Natural killer cell treated with Interleukin-12 subunit alpha and Interleukin-12 subunit beta and Interleukin-15 and Interleukin-18, amount 100 ng/mL, for 72 hours (primary cell): ENCODE results near the gene VSTM2L. TPM values are rescaled to one million over a fixed set of nuclear protein-coding genes. Genes with fewer than 3 reads are reported as not detected.

ENCODE experiments used
- ATAC-seq, 2 donors: fragments of 150-1000 bp; cut with Tn5 transposase in 1 of 2; sonication (Bioruptor Pico), chemical (Tn5 transposase) in 1 of 2; 2 replicates each; pipeline ENCODE4 v1.10.0; 2021
- DNase-seq: peaks from one replicate; pipeline ENCODE4 v3.0.0; 2022; ENCODE audit warnings: low spot score
- H3K27ac Mint-ChIP-seq, 2 donors: 1 replicate in 1 of 2; 2 replicates in 1 of 2; pipeline ENCODE4 v1.8.0; 2022; ENCODE audit warnings: mixed read lengths in 2 of 2, mild to moderate bottlenecking in 1 of 2, moderate library complexity in 1 of 2
- H3K27me3 Mint-ChIP-seq, 2 donors: 1 replicate in 1 of 2; 2 replicates in 1 of 2; pipeline ENCODE4 v1.8.0; 2022; ENCODE audit warnings: mixed read lengths in 2 of 2
- H3K36me3 Mint-ChIP-seq: one replicate; pipeline ENCODE4 v1.8.0; 2022; ENCODE audit warnings: mixed read lengths
- H3K4me1 Mint-ChIP-seq, 2 donors: 1 replicate in 1 of 2; 2 replicates in 1 of 2; pipeline ENCODE4 v1.8.0; 2022; ENCODE audit warnings: low read depth in 2 of 2, mixed read lengths in 2 of 2, mild to moderate bottlenecking in 1 of 2
- H3K4me3 Mint-ChIP-seq: one replicate; pipeline ENCODE4 v1.8.0; 2022; ENCODE audit warnings: mixed read lengths
- H3K9me3 Mint-ChIP-seq: 2 replicates; pipeline ENCODE4 v1.8.0; 2022; ENCODE audit warnings: mixed read lengths
- total RNA-seq, 2 donors: library from RNA; stranded (reverse); gene quantifications; one replicate each; pipeline ENCODE4 v1.2.3, GENCODE V29; 2022

Gene VSTM2L
- total RNA-seq, 2 donors from 2014 or later = 0.14 to 0.75 TPM

DNA sequence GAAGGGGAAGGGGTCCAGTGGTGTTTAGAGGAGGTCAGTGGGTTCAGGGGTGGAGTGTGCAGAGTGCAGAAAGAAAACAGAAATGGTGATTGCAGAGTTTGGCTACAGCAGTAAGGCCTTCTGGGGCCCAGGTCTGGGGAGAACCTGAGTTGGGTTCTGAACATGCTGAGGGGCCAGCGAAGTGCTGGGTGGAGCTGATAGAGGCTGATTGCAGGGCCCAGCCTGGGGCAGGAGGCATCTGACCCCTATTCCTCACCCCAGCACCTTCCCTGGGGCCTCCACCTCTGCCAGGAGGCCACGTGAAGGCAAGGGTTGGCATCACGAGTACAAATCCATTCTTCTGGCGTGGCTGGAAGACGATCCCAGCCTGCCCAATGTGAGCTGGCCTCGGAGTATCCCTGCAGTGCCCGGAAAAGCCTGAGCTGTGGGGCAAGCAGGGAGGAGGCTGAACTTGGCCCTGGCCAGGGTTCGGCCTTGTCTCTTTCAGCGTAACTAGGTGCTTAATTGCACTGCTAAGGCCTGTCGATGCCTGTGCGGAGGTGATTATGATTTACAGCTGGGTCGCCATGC is 35.3 kb downstream of the VSTM2L start:
- Mint-ChIP-seq H3K27ac (no peak overlapping the region), H3K9me3 (no peaks in the 10 kb centered on the region), H3K36me3 (no peaks in the 10 kb centered on the region), H3K4me1 (no peaks in the 10 kb centered on the region), H3K27me3 (peaks cover 0 to 3% of the 10 kb centered on the region in 2 donors), H3K4me3 (no peak overlapping the region)
- no peak for DNase-seq
- no peak for ATAC-seq

DNA sequence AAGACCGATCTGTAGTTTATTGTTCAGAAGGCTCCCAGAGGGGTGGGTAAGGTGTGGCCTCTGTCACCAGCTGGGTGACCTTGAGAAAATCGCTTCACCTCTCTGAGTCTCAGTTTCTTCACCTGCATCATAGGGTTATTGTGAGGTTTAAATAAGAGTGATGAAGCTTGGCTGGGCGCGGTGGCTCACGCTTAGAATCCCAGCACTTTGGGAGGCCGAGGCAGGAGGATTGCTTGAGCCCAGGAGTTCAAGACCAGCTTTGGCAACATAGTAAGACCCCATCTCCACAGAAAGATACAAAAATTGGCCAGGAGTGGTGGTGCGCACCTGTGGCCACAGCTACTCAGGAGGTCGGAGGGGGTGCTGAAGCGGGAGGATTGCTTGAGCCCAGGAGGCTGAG is 36.0 kb downstream of the VSTM2L start:
- Mint-ChIP-seq H3K27me3 (peaks cover 0 to 3% of the 10 kb centered on the region in 2 donors), H3K9me3 (no peaks in the 10 kb centered on the region), H3K4me3 (no peak overlapping the region), H3K36me3 (no peaks in the 10 kb centered on the region), H3K27ac (no peak overlapping the region), H3K4me1 (no peaks in the 10 kb centered on the region)
- ATAC-seq = no peak
- no peak for DNase-seq

DNA sequence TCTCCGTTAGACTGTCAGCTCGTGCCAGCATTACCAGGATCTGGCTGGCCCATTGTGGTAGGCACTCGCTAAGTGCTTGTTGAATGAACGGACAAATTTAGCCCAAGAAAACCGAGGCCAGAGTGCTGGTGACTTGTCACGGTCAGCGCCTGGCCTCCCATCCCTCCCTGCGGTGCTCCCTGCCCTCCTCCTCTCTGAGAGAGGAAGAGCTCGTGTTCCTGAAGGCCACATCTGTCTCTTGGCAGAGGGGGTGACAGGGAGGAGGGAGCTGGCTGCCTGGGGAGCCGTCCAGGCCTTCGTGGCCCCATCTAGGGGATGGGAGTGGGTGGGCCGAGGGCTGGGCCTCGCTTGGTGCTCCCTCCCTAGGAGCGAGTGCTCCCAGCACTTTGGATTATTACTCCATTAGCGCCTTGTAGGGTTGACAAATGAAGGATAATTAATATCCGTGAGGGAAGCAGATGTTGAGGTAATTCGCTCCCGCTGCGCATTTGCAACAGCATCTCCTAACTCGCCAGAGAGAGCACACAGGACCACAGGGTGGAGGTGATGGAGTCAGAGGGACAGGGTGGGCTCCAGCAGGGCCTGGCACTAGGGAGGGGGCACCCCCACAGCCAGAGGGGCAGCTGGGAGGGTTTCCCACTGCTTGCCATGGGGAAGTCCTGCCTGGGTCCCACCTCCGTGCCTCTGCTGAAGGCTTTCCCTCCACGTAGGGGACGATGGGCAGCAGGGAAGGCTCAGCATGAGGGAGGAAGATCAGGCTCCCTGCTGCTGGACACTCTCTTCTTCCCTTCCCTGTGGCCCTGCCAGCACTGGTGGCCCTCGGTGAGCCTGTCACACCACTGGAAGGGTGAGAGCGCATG is 37.0 kb downstream of the VSTM2L start:
- no peak for DNase-seq
- no peak for ATAC-seq
- H3K27me3 Mint-ChIP-seq = peaks cover 0 to 3% of the 10 kb centered on the region in 2 donors
- no peaks in the 10 kb centered on the region for H3K9me3 Mint-ChIP-seq
- H3K4me1 Mint-ChIP-seq = no peaks in the 10 kb centered on the region
- no peaks in the 10 kb centered on the region for H3K36me3 Mint-ChIP-seq
- H3K27ac Mint-ChIP-seq = no peak overlapping the region
- no peak overlapping the region for H3K4me3 Mint-ChIP-seq

DNA sequence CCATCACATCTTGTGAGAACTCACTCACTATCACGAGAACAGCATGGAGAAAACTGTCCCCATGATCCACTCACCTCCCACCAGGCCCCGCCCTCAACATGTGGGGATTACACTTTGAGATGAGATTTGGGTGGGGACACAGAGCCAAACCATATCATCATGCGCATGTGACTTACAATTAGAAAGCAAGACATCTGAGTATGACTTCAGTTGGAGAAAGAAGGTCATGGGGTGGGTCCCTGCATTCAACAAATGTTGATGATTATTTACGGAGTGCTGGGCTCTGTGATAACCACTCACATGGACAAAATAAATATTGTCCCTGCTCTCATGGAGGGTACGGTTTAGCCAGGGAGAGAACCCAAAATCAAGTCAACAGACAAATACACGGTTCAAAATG is 37.9 kb downstream of the VSTM2L start:
- ATAC-seq (no peak), DNase-seq (no peak)

DNA sequence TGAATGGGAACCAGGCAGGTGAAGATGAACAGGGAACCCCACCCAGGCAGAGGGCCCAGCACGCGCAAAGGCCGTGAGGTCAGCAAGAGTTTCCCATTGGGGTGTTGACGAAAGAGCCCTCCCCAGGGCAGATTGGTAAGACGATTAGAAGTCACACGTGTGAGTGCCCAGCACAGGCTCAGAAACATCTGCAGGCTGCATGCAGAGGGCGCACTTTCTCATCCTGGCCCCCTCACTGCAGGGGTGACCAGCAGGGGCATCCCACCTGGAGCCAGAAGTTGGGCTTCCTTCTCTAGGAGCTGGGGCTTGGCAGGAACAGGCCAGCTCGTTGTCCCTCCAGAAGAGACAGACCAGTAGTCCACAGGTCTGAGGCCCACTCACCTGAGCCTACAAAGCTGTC is 38.4 kb downstream of the VSTM2L start:
- Mint-ChIP-seq H3K9me3 (no peaks in the 10 kb centered on the region), H3K4me3 (no peak overlapping the region), H3K4me1 (no peaks in the 10 kb centered on the region), H3K36me3 (no peaks in the 10 kb centered on the region), H3K27me3 (peaks cover 0 to 2% of the 10 kb centered on the region in 2 donors), H3K27ac (no peak overlapping the region)
- ATAC-seq = no peak
- no peak for DNase-seq

More for the DNA sequence above, 37.9 kb downstream of the VSTM2L start:
- H3K36me3 Mint-ChIP-seq = no peaks in the 10 kb centered on the region
- peaks cover 0 to 2% of the 10 kb centered on the region in 2 donors for H3K27me3 Mint-ChIP-seq
- H3K9me3 Mint-ChIP-seq = no peaks in the 10 kb centered on the region
- H3K4me1 Mint-ChIP-seq = no peaks in the 10 kb centered on the region
- H3K27ac Mint-ChIP-seq = no peak overlapping the region
- H3K4me3 Mint-ChIP-seq = no peak overlapping the region

DNA sequence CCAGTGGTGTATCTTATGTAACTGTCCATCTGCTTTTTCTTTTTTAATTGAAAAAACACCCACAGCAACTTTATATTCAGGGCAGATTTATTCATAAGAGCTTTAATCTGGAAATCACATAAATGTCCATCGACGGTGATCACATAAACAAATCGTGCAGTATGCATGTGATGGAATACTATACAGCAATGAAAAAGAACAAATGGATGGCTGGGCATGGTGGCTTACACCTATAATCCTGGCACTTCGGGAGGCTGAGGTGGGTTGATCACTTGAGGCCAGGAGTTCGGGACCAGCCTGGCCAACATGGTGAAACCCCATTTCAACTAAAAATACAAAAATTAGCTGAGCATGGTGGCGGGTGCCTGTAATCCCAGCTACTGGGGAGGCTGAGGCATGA is 39.1 kb downstream of the VSTM2L start:
- no peak for ATAC-seq
- no peaks in the 10 kb centered on the region for H3K4me1 Mint-ChIP-seq
- no peaks in the 10 kb centered on the region for H3K36me3 Mint-ChIP-seq
- H3K9me3 Mint-ChIP-seq = no peaks in the 10 kb centered on the region
- no peak for DNase-seq
- H3K27ac Mint-ChIP-seq = no peak overlapping the region
- H3K27me3 Mint-ChIP-seq = peaks cover 0 to 2% of the 10 kb centered on the region in 2 donors
- no peak overlapping the region for H3K4me3 Mint-ChIP-seq

DNA sequence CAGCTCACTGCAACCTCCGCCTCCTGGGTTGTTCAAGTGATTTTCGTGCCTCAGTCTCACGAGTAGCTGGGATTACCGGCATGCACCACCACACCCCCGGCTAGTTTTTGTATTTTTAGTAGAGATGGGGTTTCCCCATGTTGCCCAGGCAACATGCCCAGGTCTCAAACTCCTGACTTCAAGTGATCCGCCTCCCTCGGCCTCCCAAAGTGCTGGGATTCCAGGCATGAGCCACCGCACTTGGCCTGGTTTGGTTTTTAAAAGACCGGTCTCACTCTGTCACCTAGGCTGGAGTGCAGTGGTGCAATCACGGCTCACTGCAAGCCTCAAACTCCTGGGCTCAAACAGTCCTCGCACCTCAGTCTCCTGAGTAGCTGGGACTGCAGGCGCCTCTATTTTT is 40.1 kb downstream of the VSTM2L start:
- H3K27ac Mint-ChIP-seq = no peak overlapping the region
- no peak for ATAC-seq

DNA sequence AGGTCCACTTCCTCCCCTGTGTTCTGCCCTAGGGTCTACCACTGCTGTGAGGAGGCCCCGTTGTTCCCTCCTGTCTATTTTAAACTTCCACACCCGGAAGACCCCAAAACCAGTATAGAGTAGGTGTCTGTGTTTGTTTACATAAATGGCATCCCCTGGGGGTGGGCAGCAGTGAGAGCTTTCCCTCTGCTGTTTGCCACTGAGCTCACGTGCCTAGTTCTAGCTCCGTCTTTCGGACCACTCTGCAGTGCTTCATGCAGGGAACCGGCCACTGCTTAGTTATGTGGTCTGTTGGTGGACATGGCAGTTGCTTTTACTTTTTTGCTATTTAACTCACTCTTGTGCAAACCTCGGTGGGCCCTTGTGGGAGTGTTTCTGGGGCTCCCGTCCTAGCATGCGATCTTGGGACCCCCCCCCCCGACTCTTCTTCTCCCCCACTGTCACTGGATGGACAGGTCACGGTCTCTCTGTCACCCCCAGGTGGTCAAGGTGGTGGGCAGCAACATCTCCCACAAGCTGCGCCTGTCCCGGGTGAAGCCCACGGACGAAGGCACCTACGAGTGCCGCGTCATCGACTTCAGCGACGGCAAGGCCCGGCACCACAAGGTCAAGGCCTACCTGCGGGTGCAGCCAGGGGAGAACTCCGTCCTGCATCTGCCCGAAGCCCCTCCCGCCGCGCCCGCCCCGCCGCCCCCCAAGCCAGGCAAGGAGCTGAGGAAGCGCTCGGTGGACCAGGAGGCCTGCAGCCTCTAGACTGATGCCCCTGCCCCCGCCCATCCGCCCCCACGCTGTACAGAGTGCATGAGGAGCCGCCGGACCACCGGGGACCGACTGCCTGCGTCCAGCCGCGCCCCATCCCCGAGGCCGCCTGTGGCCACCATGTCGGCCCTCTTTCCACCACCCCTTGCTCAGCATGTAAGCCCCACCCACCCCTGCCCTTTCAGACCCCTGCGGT is 40.9 kb downstream of the VSTM2L start:
- Mint-ChIP-seq H3K4me1 (no peaks in the 10 kb centered on the region), H3K9me3 (no peaks in the 10 kb centered on the region), H3K27me3 (peaks cover 0 to 2% of the 10 kb centered on the region in 2 donors), H3K4me3 (no peak overlapping the region), H3K36me3 (no peaks in the 10 kb centered on the region), H3K27ac (no peak overlapping the region)
- DNase-seq (no peak), ATAC-seq (no peak)

More for the DNA sequence above, 40.1 kb downstream of the VSTM2L start:
- H3K9me3 Mint-ChIP-seq = no peaks in the 10 kb centered on the region
- no peak overlapping the region for H3K4me3 Mint-ChIP-seq
- H3K4me1 Mint-ChIP-seq = no peaks in the 10 kb centered on the region
- H3K27me3 Mint-ChIP-seq = peaks cover 0 to 2% of the 10 kb centered on the region in 2 donors
- no peak for DNase-seq
- H3K36me3 Mint-ChIP-seq = no peaks in the 10 kb centered on the region

DNA sequence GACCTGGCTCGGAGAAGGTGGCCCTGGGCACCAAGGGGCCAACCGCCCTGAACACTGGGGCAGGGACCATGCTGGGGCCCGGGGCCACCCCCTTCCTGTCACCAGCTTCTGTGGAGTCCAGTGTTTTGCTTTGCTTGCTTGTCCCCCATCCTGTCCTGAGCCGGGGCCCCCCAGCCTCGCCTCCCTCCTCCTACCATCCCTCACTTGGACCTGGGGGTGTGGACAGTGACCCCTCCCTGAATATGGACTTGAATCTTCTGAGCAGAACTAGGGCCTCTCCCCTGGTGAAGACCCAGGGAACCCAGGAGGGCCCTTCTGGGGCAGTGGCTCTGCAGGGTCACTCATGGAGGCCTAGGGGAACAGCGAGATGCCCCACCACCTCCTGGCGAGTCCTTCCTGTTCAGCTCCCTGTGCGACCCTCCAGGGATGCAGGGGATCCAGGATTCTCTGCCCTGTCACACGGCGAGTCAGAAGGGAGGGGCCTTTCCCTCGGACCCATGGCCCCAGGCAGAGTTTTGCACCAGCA is 41.6 kb downstream of the VSTM2L start:
- no peak overlapping the region for H3K4me3 Mint-ChIP-seq
- no peaks in the 10 kb centered on the region for H3K36me3 Mint-ChIP-seq
- ATAC-seq = no peak
- H3K27me3 Mint-ChIP-seq = peaks cover 0 to 2% of the 10 kb centered on the region in 2 donors
- H3K9me3 Mint-ChIP-seq = no peaks in the 10 kb centered on the region
- no peak for DNase-seq
- no peaks in the 10 kb centered on the region for H3K4me1 Mint-ChIP-seq
- no peak overlapping the region for H3K27ac Mint-ChIP-seq

DNA sequence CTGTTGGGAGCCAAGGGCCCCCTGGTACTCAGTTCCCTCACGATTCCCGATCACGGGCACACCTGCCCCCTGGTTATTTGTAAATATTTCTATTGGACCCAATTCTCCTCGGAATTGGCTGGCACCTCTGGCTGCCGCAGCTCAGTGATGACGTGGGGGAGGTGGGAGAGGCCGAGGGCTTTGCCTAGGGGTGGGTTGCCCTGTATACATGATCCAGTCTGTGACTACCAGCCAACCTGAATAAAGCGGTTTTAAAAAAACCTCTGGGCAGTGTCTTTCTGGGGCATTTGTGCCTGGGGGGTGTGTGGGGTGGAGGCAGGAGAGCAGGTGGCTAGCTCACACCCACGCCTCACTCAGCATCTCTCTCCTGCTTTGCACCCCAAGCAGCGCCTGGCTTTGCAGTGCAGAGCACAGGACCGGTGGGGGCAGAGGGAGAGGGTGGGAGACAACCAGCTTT is 42.2 kb downstream of the VSTM2L start:
- no peak for DNase-seq
- Mint-ChIP-seq H3K27me3 (peaks cover 0 to 2% of the 10 kb centered on the region in 2 donors), H3K36me3 (no peaks in the 10 kb centered on the region), H3K4me1 (no peaks in the 10 kb centered on the region), H3K9me3 (no peaks in the 10 kb centered on the region), H3K27ac (no peak overlapping the region), H3K4me3 (no peak overlapping the region)
- ATAC-seq = no peak

DNA sequence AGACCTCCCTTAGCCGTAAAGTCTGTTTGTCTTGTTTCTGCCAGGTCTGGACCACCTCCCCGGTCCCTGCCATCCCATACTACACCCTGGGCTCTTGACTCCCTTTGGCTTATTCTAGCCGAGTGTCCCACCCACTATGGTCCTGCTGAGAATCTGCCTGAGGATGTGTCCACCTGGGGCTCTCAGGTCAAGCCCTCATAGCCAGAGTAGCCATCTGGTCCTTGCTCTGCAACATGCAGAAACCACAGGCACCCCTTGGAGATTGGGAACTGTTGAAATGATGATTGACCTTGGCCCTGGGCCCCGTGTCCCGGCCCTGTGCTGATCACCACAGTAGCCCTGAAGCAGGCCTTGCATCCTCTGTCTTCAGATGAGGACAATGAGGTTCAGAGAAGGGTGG is 44.0 kb downstream of the VSTM2L start:
- H3K9me3 Mint-ChIP-seq = no peaks in the 10 kb centered on the region
- H3K36me3 Mint-ChIP-seq = no peaks in the 10 kb centered on the region
- H3K27me3 Mint-ChIP-seq = peaks cover 0 to 2% of the 10 kb centered on the region in 2 donors
- no peak overlapping the region for H3K4me3 Mint-ChIP-seq
- DNase-seq (no peak), ATAC-seq (no peak)
- no peak overlapping the region for H3K27ac Mint-ChIP-seq
- H3K4me1 Mint-ChIP-seq = no peaks in the 10 kb centered on the region

DNA sequence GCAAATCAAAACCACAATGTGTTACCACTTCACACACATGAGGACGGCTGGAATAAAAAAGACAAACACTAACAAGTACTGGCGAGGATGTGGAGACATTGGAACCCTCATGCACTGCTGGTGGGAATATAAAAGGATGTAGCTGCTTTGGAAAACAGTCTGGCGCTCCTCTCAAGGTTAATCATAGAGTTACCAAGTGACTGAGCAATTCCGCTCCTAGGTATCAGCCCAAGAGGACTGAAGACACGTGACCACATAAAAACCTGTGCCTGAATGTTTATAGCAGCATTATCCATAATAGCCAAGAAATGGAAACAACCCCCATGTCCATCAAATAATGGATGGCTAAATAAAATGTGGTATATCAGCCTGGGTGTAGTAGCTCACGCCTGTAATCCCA is 45.0 kb downstream of the VSTM2L start:
- no peaks in the 10 kb centered on the region for H3K4me1 Mint-ChIP-seq
- H3K27me3 Mint-ChIP-seq = peaks cover 0 to 2% of the 10 kb centered on the region in 2 donors
- H3K27ac Mint-ChIP-seq = no peak overlapping the region
- no peak for DNase-seq
- ATAC-seq = no peak
- H3K4me3 Mint-ChIP-seq = no peak overlapping the region
- no peaks in the 10 kb centered on the region for H3K36me3 Mint-ChIP-seq
- no peaks in the 10 kb centered on the region for H3K9me3 Mint-ChIP-seq

DNA sequence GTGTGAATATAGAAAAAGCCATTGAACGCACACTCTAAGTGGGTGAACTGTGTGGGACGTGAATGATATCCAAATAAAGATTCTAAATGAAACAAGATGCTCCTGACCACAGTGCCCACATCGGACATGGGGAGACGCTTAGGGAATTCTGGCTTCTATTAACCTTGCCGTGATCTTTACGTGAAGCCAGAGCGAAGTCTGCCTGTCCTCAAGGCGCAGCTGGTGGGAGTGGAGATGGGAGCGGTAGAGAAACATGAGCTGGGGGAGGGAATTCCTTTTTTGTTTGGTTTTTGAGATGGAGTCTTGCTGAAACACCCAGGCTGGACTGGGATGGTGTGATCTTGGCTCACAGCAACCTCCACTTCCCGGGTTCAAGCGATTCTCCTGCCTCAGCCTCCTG is 46.0 kb downstream of the VSTM2L start:
- Mint-ChIP-seq H3K4me3 (no peak overlapping the region), H3K27me3 (peaks cover 0 to 2% of the 10 kb centered on the region in 2 donors), H3K9me3 (no peaks in the 10 kb centered on the region), H3K36me3 (no peaks in the 10 kb centered on the region), H3K27ac (no peak overlapping the region), H3K4me1 (no peaks in the 10 kb centered on the region)
- ATAC-seq = no peak
- no peak for DNase-seq
